ENCODE data around the gene CFAP210. TPM values are rescaled to one million over a fixed set of nuclear protein-coding genes. Genes with fewer than 3 reads are reported as not detected.
A peak's percentile ranks its signal among the peaks of the same experiment; 100 is the strongest.

The CFAP210 gene
- total and polyA plus RNA-seq, 9 of the 15 experiments (the other 6 are each of a cell fraction or from before 2014, with no cell fraction given), result 0.75 to 3.6 (median 1.3) TPM

DNA sequence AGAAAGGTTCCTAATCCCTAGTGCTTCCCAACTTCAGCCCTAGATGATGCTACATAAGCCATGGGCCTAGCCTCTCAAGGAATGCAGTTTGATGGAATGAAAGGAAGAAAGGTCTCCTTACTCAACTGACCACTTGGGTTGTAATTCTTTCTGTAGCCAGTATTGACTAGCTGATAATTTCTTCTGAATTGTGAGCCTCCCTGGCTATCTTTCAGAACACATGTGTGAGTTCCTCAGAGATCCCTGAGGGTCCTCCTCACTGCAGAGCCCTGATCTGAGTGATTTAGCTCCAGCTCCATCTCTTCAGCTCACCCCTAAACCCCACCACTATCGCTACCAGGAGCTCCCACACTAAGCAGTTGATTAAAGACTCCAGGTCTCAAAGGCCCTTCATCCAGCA is 31.5 kb downstream of the CFAP210 start (continued):
- TF ChIP-seq NFE2L1 (tag; IDR thresholded peaks at IDR 0.05; ENCODE audit: borderline replicate concordance, low read depth) (no peak), ZNF263 (CRISPR knock-in tag; IDR thresholded peaks at IDR 0.05; ENCODE audit: borderline replicate concordance) (peak; percentile 97), SMARCE1 (IDR thresholded peaks at IDR 0.05) (peak; percentile 81), CHD4 (IDR thresholded peaks at IDR 0.05; ENCODE audit: insufficient read depth, insufficient replicate concordance, low read depth, low read length, poor library complexity, severe bottlenecking) (no peak), CREB1 (IDR thresholded peaks at IDR 0.05) (0 out of 2 replicates have a peak, but pooled peaks have one; percentile 35), CREB1 (CRISPR knock-in tag; IDR thresholded peaks at IDR 0.05) (no peak), ZBTB7A (IDR thresholded peaks at IDR 0.05; ENCODE audit: borderline replicate concordance, control insufficient read depth, low read depth, low read length) (peak; percentile 69; the same call in 1 of the 2 replicates), MTA3 (IDR thresholded peaks at IDR 0.05; ENCODE audit: borderline replicate concordance) (peak; percentile 77), TAL1 (IDR thresholded peaks at IDR 0.05) (peak; percentile 82), SMARCC2 (IDR thresholded peaks at IDR 0.05; ENCODE audit: low read depth) (peak; percentile 53; the same call in 1 of the 2 replicates), MTA1 (IDR thresholded peaks at IDR 0.05; ENCODE audit: borderline replicate concordance) (0 out of 2 replicates have a peak, but pooled peaks have one; percentile 19), L3MBTL2 (IDR thresholded peaks at IDR 0.05) (no peak), NCOR1 (IDR thresholded peaks at IDR 0.05) (peak; percentile 83), U2AF2 (optimal IDR thresholded peaks at IDR 0.05; ENCODE audit: low read depth, low read length) (no peak), ZEB2 (IDR thresholded peaks at IDR 0.05) (0 out of 2 replicates have a peak, but pooled peaks have one; percentile 20), TCF3 (CRISPR knock-in tag; IDR thresholded peaks at IDR 0.05) (peak; percentile 94), MTA2 (IDR thresholded peaks at IDR 0.05; ENCODE audit: low read depth) (peak; percentile 68), FUS (optimal IDR thresholded peaks at IDR 0.05; ENCODE audit: low read depth, low read length) (no peak), ARID1B (IDR thresholded peaks at IDR 0.05) (peak; percentile 92), SUPT5H (IDR thresholded peaks at IDR 0.05) (no peak), ZNF592 (IDR thresholded peaks at IDR 0.05) (0 out of 2 replicates have a peak, but pooled peaks have one; percentile 27), CHCHD3 (CRISPR knock-in tag; IDR thresholded peaks at IDR 0.05) (no peak), ZNF3 (CRISPR knock-in tag; IDR thresholded peaks at IDR 0.05) (no peak), ZNF57 (CRISPR knock-in tag; IDR thresholded peaks at IDR 0.05) (no peak)
- TF ChIP-seq, protein P1, sequence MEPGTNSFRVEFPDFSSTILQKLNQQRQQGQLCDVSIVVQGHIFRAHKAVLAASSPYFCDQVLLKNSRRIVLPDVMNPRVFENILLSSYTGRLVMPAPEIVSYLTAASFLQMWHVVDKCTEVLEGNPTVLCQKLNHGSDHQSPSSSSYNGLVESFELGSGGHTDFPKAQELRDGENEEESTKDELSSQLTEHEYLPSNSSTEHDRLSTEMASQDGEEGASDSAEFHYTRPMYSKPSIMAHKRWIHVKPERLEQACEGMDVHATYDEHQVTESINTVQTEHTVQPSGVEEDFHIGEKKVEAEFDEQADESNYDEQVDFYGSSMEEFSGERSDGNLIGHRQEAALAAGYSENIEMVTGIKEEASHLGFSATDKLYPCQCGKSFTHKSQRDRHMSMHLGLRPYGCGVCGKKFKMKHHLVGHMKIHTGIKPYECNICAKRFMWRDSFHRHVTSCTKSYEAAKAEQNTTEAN (CRISPR knock-in tag; IDR thresholded peaks at IDR 0.05), result no peak
